IPS-11a (cell line): ENCODE data around the gene DAAM2.

Experiments used
- H3K4me3 ChIP-seq: one replicate; pipeline ENCODE4 v1.5.1; 2013; ENCODE audit warnings: low read depth, low read length, control low read depth

The DAAM2 gene

DNA sequence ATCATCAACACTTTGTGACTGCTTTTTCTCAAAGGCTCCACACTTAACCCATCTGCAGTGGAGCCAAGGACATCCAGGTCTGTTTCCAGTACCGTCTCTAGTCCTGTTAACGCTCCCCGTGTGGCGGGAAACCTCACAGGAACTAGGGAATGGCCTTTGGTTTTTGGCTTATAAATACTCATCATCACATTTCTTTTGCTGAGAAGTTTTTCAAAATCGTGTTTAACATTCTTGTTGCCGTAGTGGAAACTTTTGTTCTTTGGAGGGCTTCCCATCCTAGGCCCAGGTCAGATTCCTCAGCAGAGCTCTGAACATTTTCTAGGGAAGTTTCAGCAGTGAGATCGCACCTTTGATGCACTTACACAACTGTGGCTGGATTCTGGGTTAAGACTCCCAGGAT is 24.6 kb downstream of the DAAM2 start:
- no peak overlapping the region for H3K4me3 ChIP-seq

DNA sequence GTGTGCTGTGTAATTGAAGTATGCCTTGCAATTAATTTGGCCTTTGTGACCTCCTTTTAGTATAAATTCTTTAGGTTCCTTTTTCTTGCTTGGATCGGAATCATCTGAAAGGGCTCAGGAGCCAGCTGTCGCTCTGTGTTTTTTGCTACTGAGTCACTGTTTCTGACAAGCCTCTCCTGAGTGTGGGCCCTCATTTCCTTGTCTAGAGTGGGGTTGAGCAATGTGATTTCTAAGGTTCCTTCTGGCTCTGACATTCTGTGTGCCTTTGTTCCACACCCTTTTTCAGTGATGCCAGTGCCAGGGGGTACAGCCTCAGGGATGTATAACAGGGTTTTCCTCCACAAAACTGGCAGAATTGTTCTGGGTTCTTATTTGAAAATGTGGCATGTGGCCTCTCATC is 26.5 kb downstream of the DAAM2 start:
- H3K4me3 ChIP-seq: no peak overlapping the region

DNA sequence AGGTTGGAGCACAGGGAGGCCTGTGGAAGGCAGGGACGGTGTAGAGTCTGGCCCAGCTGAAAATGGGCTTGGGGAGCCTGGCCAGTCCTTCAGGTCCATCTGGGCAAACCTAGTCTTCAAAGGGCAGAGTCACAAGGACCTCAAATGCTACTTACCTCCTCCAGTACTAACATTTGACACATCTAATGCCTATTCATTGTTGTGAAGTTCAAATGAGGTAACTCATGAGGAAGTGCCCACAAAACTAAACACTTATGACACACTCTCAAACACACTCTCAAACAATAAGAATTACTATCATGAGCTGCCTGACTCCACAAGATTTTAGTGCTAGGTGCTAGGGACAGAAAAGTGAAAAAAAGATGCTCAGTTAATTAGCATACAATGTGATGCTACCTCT is 27.1 kb downstream of the DAAM2 start:
- no peak overlapping the region for H3K4me3 ChIP-seq

DNA sequence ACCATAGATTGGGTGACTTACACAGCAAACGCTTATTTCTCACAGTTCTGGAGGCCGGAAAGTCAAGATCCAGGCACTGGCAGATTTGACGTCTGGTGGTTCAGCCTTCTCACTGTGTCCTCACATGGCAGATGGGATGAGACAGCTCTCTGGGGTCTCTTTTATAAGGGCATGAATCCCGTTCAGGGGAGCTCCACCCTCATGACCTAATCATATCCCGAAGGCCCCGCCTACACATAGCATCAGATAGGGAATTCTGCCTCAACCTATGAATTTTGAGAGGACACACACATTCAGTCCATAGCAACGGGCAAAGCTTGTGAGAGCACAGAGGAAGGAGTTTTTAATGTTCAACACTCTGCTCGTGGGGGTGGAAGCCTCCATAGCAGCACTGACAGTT is 27.5 kb downstream of the DAAM2 start:
- H3K4me3 ChIP-seq: no peak overlapping the region

DNA sequence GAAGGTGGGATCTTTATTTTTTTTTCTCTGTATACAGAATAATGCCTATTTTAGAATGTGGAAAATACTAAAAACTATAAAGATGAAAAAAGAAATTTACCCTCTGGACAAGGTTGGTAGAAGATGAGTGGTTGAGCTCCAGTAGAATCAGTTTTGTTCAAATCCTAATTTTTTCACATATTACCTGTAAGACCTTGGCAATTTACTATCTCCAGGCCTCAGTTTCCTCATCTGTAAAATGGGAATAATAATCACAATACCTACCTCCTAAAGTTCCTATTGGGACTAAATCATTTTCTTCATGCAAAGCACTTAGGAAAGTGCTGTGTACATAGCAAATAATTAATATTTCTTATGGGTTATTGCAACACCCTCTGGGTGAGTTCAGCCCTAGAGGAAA is 28.4 kb downstream of the DAAM2 start:
- H3K4me3 ChIP-seq: no peak overlapping the region

DNA sequence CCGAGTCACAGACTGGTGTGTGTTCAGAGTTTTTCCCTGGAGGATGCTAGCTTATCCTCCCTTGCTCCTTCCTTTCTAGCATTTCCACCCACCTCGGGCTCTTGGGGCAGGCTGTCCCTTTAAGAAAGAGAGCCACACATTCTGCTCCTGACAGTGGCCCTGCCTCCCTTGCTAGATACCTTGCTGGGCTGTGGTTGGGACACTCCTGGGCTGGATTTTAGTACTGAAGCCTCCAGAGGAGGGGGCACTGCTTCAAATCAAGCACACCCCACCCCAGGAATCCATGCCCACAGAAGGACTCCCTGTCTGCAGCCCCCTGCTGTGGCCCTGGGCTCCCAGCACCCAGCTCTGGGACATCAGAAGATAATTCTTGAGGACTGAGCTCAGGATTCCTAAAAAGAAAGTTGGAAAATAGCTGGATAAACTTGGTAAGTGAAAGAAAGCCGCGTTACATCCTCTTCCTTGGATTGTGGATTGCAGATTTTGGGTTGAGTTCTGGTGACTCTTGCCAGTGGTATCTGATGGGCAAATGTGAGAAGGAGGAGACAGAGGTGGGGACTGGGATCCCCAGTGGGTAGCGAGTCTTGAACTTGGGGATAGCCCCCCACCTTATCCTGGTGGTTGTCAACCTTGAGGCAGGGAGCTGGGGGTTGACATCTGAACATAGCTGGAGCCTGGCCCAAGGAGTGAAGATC is 29.0 kb downstream of the DAAM2 start:
- H3K4me3 ChIP-seq: no peak overlapping the region

DNA sequence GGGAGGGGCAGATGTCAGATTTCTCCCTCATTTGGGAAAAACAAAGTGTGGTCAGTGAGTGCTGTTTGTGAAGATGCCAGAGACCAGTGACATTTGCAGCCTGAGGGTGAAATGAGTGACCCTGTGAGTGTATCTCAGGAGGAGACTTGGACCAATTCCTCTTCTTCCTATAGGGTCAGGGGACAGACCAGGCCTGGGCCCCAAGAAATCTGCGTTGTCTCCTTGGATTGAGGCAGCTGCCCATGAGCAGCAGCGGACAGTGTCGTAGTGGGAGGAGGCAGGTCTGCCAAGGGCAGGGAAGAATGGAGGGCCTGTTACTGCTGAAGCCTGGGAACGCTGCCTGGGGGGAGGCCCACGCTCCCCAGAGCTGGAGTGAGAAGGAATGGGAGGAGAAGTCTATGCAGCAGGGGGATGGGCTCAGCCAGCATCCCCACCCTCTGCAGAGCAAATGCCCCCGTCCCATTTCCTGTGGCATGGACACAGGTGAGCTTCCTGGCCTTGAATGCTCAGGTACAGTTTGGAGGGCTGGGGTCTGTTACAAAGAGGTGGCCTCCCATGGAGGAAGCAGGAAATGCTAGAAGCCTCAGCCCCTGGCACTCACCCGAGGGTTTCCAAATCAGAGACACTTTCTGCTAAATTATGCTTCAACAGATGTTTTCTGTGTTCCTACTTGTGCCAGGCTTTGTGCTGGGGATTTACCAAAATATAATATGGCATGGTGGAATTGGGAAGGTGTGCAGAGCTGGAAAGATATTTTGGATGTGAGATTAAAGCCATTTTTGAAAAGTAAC is 29.8 kb downstream of the DAAM2 start:
- H3K4me3 ChIP-seq: no peak overlapping the region

DNA sequence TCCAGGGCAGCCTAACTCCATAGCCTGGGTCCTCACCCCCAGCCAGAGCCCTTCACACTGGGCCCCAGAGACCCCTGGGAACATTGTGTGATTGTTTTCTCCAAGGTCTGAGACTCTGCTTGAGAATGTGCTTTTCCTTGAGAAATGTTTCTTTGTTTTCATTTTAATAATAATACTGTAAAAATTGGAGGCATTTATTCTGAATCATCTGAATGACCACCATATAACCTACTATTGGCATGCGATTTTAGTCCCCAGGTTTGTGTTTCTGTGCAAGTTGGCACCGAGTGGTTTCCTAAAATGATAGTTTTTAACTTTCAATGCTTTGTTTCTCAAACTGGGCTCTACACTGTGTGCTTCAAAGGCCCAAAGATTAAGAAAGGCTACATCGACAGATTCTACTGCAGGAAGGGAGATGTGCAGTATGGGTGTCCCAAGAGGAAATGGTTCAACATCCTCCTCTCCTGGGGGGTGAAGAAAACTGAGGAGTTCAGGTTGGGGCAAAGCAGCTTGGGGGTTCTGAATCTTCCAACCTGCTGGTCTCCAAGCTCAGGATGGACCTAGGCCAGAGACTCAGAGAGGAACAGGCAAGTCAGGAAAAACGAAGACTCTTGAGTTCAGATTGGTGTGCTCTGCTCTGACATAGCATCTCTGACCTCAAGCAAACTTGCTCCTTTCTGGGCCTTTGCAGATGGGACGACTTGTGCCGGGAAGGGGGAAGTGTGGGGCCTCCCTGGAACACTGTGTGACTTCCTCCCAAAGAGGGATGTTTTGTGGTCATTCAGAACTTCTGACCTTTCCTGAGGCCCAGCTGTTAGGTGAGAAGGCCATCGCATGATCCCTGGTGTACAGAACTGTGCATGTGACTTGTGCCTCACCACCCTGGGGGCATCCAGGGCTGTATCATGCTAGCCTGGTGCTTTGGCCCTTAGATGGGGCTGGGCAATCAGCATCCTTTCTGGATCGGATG is 31.0 kb downstream of the DAAM2 start:
- no peak overlapping the region for H3K4me3 ChIP-seq

DNA sequence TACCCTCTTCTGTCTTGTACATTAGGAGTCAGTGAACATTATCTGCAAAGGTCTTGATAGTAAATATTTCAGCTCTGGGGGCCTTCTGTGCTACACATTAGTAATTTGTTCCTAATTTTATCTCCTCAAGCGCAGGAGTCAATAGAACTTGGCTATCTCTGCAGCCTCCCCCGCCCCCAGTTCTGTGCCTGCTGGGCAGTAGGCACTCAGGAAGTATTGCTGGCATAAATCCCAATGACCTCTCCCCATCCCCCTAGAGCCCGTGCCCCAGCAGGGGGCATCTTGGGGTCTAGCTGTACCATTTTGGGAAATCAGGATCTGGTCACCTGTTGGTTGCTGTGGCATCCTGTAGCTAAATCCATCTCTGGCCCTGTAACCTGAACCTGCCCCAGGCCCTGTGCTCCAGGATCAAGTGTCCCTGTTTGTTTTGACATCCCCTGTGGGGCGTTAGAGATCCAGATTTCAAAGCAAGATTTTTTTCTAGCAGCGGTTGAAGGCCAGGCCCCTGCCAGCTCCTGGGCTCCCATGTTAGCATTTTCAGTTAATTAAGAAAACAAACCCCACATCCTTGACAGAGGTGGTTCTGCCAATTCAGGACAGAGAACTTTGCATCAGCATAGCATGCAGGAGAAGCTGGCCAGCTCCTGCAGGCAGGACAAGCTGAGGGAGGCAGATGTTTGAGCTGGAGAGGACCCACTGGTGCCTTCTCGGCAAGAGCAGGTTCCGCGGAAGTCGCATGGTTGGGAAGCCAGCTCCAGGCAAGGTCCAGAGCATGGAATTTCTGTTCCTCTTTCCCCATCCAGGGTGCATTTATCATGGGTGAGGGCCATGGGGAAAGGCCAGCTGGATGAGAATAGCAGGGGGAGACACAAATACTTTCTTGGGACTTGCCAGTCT is 32.1 kb downstream of the DAAM2 start:
- no peak overlapping the region for H3K4me3 ChIP-seq

DNA sequence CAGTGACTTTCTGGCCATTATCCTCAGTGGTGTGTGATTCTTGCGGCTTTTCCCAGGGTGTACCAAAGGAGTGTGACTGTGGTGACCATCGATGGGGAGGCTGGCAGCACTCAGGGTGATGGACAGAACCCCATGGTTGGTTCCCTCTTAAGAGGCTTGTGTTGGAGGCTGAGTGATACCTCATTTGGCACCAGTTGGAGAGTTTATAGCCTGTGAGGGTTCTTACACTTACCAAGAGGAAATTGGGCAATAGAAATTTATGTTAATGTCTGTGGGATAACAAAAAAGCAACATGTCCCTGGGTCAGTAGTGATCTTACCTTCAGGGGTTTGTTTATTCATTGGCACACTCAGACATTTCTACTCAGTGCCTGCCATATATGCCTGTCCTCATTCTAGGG is 37.2 kb downstream of the DAAM2 start:
- H3K4me3 ChIP-seq: no peak overlapping the region

DNA sequence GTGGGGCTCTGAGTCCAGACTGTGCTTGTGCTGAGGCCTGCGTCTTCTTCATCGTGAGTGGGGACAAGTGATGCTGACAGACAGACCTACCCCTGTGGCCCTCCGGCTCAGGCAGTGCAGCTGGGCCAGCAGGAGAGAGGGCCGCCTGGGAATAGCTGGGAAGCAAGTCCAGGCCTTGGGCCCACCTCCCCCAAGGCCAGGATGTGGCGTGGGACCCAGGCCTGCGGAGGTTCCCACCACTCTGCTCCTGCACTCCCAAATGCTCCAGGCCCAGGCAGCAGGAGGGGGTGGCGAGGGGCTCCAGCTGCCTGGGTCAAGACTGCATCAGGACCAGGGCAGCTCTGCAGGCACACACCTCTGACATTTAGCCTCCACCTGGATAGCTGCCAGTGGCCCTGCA is 38.3 kb downstream of the DAAM2 start:
- no peak overlapping the region for H3K4me3 ChIP-seq

DNA sequence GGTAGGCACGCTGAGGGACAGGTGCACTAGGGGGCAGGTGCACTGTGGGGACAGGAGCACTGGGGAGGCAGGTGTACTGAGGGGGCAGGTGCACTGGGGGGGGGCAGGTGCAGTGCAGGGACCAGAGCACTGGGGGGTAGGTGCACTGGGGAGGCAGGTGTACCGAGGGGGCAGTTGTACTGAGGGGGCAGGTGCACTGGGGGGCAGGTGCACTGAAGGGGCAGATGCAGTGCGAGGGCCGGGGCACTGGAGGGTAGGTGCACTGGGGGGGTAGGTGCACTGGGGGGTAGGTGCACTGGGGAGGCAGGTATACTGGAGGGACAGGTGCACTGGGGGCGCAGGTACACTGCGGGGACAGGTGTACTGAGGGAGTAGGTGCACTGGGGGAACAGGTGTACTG is 39.5 kb downstream of the DAAM2 start:
- H3K4me3 ChIP-seq: no peak overlapping the region

DNA sequence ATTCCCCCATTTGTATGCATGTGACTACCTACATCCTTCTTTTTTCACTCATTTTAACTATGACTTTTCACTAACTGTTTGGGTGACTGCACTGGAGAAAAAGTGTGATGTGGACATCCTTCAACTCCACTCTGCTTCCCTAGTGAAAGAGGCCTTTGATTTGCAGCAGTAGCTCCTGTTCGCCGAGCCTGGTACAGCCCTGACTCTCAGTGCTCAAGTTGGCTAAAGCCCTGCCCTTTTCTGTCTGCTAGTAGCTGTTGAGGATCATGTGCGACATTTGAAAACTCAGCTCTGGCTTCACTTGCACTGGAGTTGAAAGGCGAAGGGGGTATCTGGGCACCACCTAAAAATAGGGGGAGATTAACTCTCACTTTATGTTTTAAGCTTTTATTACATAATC is 42.1 kb downstream of the DAAM2 start:
- no peak overlapping the region for H3K4me3 ChIP-seq

DNA sequence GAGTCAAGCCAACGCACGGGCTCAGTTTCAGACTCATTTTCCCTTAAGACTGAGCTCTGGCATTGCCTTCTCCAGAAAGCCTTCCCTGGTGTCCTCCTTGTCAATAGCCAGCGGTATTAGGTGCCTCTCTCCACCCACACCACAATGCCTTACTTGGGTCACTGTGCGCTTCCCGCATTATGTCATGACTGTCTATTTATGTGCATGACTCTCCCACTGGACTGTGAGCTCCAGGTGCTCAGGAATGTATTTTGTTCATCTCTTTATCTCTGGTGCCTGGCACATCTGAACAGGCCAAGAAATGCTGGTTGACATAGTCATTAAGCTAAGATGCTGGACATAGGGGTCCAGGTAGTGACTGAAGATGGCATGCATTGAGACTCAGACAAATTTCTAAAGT is 42.7 kb downstream of the DAAM2 start:
- no peak overlapping the region for H3K4me3 ChIP-seq

DNA sequence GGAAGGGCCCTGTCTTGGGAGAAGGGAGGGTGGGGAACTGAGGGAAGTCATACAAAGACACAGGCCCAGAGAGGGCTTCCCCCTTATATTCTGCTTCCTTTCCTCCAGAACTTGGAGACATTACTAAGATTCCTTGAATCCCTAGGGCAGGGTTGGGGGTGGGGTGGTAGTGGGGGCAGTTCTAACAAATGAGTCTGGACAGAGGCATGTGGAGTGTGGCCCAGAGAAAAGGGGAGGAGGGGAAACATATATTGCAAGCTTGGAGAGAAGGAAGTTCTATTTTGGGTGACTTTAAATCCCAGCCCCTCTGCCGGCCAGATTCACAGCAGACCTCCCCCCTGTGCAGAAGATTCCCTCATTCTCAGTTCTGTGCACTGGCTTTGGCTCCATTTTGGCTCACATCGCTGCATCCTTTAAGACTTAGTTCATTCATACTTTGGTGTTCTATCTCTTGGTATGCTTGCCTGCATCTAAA is 43.7 kb downstream of the DAAM2 start:
- no peak overlapping the region for H3K4me3 ChIP-seq

DNA sequence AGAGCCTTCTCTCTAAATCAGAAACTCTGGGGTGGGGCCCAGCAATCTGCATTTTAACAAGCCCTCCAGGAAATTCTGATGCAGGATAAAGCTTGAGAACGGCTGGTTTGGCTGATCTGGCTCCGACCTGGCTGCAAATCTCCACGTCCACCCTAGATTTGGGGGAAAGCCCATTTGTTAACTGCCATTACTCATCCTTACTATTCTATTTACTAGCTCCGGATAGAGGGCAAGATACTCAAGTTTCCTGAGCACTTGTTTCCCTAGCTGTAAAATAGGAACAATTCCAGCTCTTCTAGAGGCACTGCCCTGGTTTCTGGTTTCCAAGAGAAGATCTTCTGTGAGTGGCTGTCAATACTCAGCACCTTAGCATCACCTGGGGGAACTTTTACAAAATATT is 44.4 kb downstream of the DAAM2 start:
- no peak overlapping the region for H3K4me3 ChIP-seq

DNA sequence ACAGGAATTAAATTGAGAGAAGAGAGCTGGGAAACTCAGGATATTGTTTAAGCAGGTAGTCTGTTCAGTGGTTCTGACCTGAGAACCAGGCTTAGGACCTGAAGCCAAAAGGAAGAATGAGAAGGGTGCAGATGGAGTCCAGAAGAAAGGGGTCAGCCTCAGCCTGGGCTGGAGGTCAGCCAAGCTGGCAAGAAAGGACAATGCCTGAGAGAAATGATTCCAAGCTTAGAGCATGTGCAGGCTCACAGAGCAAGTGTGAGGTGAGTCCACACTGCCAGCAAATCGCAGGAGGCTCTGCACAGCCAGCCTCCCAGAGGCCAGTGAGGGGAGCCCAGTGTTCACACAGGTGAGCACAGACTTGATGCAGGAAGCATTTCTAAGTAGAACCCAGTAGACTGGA is 47.3 kb downstream of the DAAM2 start:
- H3K4me3 ChIP-seq: no peak overlapping the region

DNA sequence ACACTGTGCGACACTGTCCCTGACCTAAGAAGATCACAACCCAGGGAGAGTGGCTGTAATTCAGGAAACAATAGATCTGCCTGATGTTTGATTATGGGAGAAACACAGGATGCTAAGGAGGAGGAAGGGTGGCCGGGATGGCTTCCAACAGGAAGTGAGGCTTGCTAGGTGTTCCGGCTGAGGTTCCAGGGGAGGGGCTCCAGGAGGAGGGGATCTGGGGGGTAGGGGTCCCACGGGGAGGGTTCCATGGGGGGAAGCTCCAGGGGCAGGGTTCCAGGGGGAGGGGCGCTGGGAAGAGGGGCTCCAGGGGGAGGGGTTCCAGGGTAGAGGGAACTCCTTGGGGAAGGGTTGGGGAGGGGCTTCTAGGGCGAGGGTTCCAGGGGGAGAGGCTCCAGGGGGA is 48.6 kb downstream of the DAAM2 start:
- H3K4me3 ChIP-seq: no peak overlapping the region

DNA sequence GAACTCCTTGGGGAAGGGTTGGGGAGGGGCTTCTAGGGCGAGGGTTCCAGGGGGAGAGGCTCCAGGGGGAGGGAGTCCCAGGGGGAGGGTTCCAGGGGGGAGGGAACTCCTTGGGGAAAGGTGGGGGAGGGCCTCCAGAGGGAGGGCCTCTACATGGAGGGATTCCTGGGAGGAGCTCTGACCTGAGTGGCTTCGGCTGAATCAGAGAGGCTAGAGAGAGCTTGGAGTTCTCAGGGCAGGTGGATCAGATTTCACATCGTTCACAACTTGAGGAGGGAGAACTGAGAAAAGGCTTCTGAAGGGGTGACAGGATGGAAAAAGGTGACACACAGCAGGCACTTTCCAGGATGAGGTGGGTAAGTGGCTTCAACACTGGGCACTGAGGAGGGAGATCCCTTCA is 49.1 kb downstream of the DAAM2 start:
- H3K4me3 ChIP-seq: no peak overlapping the region

DNA sequence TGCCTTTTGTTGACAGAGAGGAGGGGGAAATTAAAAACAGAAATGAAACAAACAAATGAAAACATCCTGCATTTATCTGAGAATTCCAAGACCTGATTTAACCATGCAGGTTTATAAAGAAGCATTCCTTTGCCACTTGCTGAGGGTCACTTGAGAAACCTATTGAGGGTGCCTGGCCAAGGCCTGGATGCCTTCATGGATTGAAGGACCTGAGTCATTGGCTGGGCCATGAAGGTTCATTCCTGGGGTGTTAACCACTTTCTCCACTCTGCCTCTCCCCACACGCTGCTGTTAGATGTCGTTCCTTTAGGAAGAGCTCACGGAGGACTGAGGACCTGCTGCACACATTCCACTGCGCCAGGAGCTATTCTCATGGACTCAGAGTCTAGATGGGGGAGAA is 49.7 kb downstream of the DAAM2 start:
- H3K4me3 ChIP-seq: no peak overlapping the region
